Skeletal muscle tissue (tissue), 4 donors: ENCODE results near the gene INCA1. TPM values are rescaled to one million over a fixed set of nuclear protein-coding genes. Genes with fewer than 3 reads are reported as not detected.

Experiments
- H3K27ac ChIP-seq: one replicate; pipeline ENCODE4 v1.7.0; 2013; ENCODE audit warnings: mild to moderate bottlenecking, low read depth, low read length, inconsistent platforms
- H3K27me3 ChIP-seq, 3 donors: one replicate each; pipeline ENCODE4 v1.7.0; 2013; ENCODE audit warnings: low read length in 3 of 3; ENCODE audit not compliant: control insufficient read depth in 3 of 3, insufficient read depth in 3 of 3
- H3K36me3 ChIP-seq, 3 donors: one replicate each; pipeline ENCODE4 v1.7.0; 2013; ENCODE audit warnings: low read length in 3 of 3; ENCODE audit not compliant: control insufficient read depth in 3 of 3, insufficient read depth in 3 of 3
- H3K4me1 ChIP-seq, 3 donors: one replicate each; pipeline ENCODE4 v1.7.0; 2013; ENCODE audit warnings: low read length in 3 of 3, mild to moderate bottlenecking in 3 of 3; ENCODE audit not compliant: control insufficient read depth in 3 of 3, insufficient read depth in 3 of 3
- H3K4me3 ChIP-seq, 3 donors: one replicate each; pipeline ENCODE4 v1.7.0; 2013; ENCODE audit warnings: low read length in 3 of 3
- H3K9ac ChIP-seq, 3 donors: one replicate each; pipeline ENCODE4 v1.7.0; 2013; ENCODE audit warnings: low read length in 3 of 3, mild to moderate bottlenecking in 3 of 3, moderate library complexity in 2 of 3, low read depth in 1 of 3
- H3K9me3 ChIP-seq, 3 donors: one replicate each; pipeline ENCODE4 v1.7.0; 2013; ENCODE audit warnings: low read length in 3 of 3; ENCODE audit not compliant: control insufficient read depth in 3 of 3
- total RNA-seq: library from RNA; depleted of rRNA; stranded (reverse); fragments of >200 nt; gene quantifications from one replicate; pipeline ENCODE4 v1.2.3, GENCODE V29; 2014
- donor health status: Osteomylitis.

Gene INCA1
- total RNA-seq, result not detected

- Histone ChIP-seq H3K36me3 (peaks cover 15 to 20% (median 15%) of the 10 kb centered on the region in 3 donors), H3K9me3 (no peaks in the 10 kb centered on the region), H3K27ac (peak within 1 kb of the TSS; percentile 99), H3K4me1 (peaks cover 47 to 48% (median 47%) of the 10 kb centered on the region in 3 donors), H3K4me3 (peak within 1 kb of the TSS; percentile 92 to 99 (median 96)), H3K27me3 (no peaks in the 10 kb centered on the region), H3K9ac (peak within 1 kb of the TSS; percentile 96 to 99 (median 99))
Measured at GRCh38 chr17:4997302-4998026, at the start of gene INCA1, which contains the start of gene KIF1C. Gene INCA1, minus strand, starts transcription at chr17:4997522. Its CDS starts 3,085 bp downstream, at chr17:4994437. Gene KIF1C, plus strand, starts transcription at chr17:4997950. Its CDS starts 2,297 bp downstream, at chr17:5000247.

GRCh38 chr17:5045496-5045895, 48.2 kb upstream of the INCA1 start:
- Histone ChIP-seq H3K4me1 (peaks cover 0 to 4% (median 0%) of the 10 kb centered on the region in 3 donors), H3K27me3 (no peaks in the 10 kb centered on the region), H3K9ac (no peak overlapping the region), H3K9me3 (no peaks in the 10 kb centered on the region), H3K36me3 (no peaks in the 10 kb centered on the region), H3K27ac (no peak overlapping the region), H3K4me3 (no peak overlapping the region)

DNA sequence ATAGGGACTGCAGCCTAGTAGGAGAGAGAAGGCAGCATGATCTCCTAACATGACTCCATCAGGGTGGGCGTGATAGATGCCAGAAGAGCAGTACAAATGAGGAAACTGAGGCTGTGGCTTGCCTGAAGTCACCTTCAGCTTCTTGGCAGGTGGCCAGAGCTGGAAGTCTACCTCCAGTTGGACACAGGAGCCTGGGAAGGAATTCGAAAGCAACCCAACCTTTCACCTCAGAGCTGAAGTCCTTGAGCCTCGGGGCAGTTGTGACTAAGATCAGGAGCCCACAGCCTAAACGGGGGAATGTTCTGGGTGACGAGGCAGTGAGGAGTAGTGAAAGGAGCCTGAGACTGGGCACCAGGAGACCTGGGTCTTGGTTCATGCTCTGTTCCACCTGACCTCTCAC, 47.3 kb upstream of the INCA1 start:
- Histone ChIP-seq H3K27ac (no peak overlapping the region), H3K36me3 (no peaks in the 10 kb centered on the region), H3K27me3 (no peaks in the 10 kb centered on the region), H3K9me3 (no peaks in the 10 kb centered on the region), H3K4me3 (no peak overlapping the region), H3K4me1 (peaks cover 0 to 3% (median 0%) of the 10 kb centered on the region in 3 donors), H3K9ac (no peak overlapping the region)

- Histone ChIP-seq H3K27me3 (no peaks in the 10 kb centered on the region), H3K36me3 (no peaks in the 10 kb centered on the region), H3K4me1 (no peaks in the 10 kb centered on the region), H3K9ac (no peak overlapping the region), H3K4me3 (no peak overlapping the region), H3K9me3 (no peaks in the 10 kb centered on the region), H3K27ac (no peak overlapping the region)
Measured at GRCh38 chr17:5043524-5043923, 46.2 kb upstream of the INCA1 start.

DNA sequence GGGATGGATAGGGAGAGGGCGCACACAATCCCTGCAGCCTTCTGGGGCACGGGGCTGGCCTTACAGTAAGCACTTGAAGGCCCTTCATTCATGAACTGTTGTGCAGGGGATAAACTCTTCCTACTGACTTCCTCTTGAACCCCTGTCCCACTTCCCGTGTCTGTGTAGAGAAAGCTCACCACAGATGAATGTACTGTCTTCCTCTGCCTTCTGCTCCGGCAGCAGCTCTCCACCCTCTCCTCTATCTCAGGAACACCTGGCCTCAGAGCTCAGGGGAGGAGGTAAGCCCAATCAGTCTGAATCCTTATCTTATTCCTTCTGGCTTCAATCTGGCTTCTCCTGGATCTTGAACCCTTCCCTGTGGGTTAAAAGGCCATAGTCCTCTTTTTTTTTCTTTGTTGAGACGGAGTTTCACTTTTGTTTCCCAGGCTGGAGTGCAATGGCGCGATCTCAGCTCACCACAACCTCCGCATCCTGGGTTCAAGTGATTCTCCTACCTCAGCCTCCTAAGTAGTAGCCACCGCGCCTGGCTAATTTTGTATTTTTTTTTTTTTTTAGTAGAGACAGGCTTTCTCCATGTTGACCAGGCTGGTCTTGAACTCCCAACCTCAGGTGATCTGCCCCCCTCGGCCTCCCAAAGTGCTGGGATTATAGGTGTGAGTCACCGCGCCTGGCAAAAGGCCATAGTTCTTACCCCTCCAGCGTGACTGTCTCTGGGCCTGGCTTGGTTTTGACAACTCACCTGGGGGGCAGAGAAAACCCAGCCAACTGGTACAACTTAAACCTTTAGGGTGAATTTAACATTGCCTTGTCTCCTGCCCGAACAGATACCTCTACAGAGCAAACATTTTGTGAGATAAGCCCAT, 45.1 kb upstream of the INCA1 start:
- no peak overlapping the region for H3K9ac ChIP-seq
- H3K27me3 ChIP-seq, result no peaks in the 10 kb centered on the region
- no peak overlapping the region for H3K27ac ChIP-seq
- no peaks in the 10 kb centered on the region for H3K4me1 ChIP-seq
- no peaks in the 10 kb centered on the region for H3K9me3 ChIP-seq
- H3K4me3 ChIP-seq, result no peak overlapping the region
- H3K36me3 ChIP-seq, result no peaks in the 10 kb centered on the region

DNA sequence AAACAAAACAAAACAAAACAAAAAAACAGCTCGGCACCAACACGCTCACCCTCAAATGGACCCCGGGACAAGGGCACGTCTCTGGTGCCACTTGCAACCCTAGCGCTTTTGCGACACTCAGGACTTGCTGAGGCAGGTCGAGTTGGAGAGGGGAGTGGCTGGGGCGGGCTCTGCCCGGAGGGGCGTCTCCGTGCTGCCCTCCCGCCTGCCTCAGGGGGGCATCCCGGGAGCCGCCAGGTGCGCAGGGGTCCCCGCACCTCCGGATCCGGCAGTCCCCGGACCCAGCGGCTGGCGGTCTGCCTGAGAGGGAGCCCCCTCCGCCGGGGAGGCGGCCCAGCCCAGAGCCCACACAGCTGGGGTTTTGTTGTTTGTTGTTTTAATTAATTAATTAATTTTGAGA, 38.0 kb upstream of the INCA1 start, which contains the start of gene SLC52A1:
TSS of gene SLC52A1 (minus strand) at position 112 of the 400 bp plus-strand sequence. CDS start 820 bp downstream, outside the sequence.
- no peaks in the 10 kb centered on the region for H3K36me3 ChIP-seq
- no peak within 1 kb of the TSS for H3K4me3 ChIP-seq
- H3K4me1 ChIP-seq, result peaks cover 0 to 5% (median 3%) of the 10 kb centered on the region in 3 donors
- H3K9me3 ChIP-seq, result no peaks in the 10 kb centered on the region
- H3K27me3 ChIP-seq, result peaks cover 8 to 11% (median 9%) of the 10 kb centered on the region in 3 donors
- H3K27ac ChIP-seq, result no peak within 1 kb of the TSS
- no peak within 1 kb of the TSS for H3K9ac ChIP-seq

GRCh38 chr17:5034651-5035050, 37.3 kb upstream of the INCA1 start:
- no peaks in the 10 kb centered on the region for H3K36me3 ChIP-seq
- H3K27me3 ChIP-seq, result peaks cover 8 to 11% (median 9%) of the 10 kb centered on the region in 3 donors
- no peak overlapping the region for H3K4me3 ChIP-seq
- peaks cover 0 to 5% (median 3%) of the 10 kb centered on the region in 3 donors for H3K4me1 ChIP-seq
- no peak overlapping the region for H3K9ac ChIP-seq
- H3K27ac ChIP-seq, result no peak overlapping the region
- no peaks in the 10 kb centered on the region for H3K9me3 ChIP-seq

- Histone ChIP-seq H3K9me3 (no peaks in the 10 kb centered on the region), H3K4me3 (no peak overlapping the region), H3K36me3 (no peaks in the 10 kb centered on the region), H3K27me3 (peaks cover 8 to 11% (median 9%) of the 10 kb centered on the region in 3 donors), H3K27ac (no peak overlapping the region), H3K4me1 (peaks cover 0 to 5% (median 3%) of the 10 kb centered on the region in 3 donors), H3K9ac (no peak overlapping the region)
Measured at GRCh38 chr17:5034063-5034462, 36.7 kb upstream of the INCA1 start.

- Histone ChIP-seq H3K9ac (no peak overlapping the region), H3K4me1 (peaks cover 0 to 5% (median 3%) of the 10 kb centered on the region in 3 donors), H3K36me3 (no peaks in the 10 kb centered on the region), H3K4me3 (no peak overlapping the region), H3K9me3 (no peaks in the 10 kb centered on the region), H3K27me3 (peaks cover 8 to 11% (median 9%) of the 10 kb centered on the region in 3 donors), H3K27ac (no peak overlapping the region)
Measured at GRCh38 chr17:5033352-5034015, 36.2 kb upstream of the INCA1 start.
